Keratinocyte (primary cell): ENCODE measurements around the gene LAD1.

Source experiments
- CTCF ChIP-seq, 3 experiments: IDR thresholded peaks in 1 of 3; conservative IDR thresholded peaks in 1 of 3; optimal IDR thresholded peaks in 1 of 3; 2 replicates in 2 of 3; 3 replicates in 1 of 3; pipeline versions ENCODE3 to v1.5.1; 2011; ENCODE audit warnings: low read length in 3 of 3, mild to moderate bottlenecking in 3 of 3, moderate library complexity in 2 of 3, control low read depth in 1 of 3, inconsistent platforms in 1 of 3; ENCODE audit not compliant: insufficient read depth in 2 of 3; ENCODE audit errors: extremely low read depth in 1 of 3
- EZH2 ChIP-seq: IDR thresholded peaks from one replicate; pipeline ENCODE4 v1.6.1; 2012; ENCODE audit warnings: inconsistent platforms, mild to moderate bottlenecking, low read length, moderate library complexity

GRCh38 chr1:201391225-201391624 lies 7.9 kb downstream of the LAD1 start:
- TF ChIP-seq CTCF (optimal IDR thresholded peaks at IDR 0.05 in 1 of 3, IDR thresholded peaks at IDR 0.05 in 1 of 3, conservative IDR thresholded peaks at IDR 0.05 in 1 of 3; ENCODE audit: extremely low read depth in 1 of 3, insufficient read depth in 2 of 3, low read length in 3 of 3) (no peak), EZH2 (no peak)
